Ecto neural progenitor cell (in vitro differentiated cells): Measurements from ENCODE around the gene GSG1L.

Experiments used
- DNase-seq: peaks from one replicate; pipeline ENCODE4 v3.0.0-alpha.2; 2018; ENCODE audit warnings: low spot score

GSG1L gene

DNA sequence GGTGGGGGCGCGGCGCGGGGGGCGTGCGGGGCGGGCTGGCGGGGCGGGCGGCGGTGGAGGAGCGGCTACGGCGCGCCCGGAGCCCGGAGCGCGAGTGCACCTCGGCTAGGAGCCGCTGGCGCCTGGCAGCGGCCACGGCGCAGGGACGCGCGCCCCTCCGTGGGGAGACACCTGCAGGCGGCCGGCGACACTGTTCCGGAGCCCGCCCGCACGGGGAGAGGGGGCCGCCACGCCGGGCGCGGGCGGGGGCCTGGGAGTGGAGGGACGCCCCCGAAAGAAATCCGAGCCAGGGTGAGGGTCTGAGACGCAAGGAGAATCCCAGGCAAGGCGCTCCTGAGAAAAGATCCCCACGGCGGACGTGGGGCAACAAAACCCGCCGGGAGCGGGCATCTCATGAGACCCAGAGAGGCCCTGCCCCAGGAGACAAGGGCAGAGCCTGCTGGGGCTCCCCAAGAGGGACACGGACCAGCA lies at the start of gene GSG1L:
Gene GSG1L, minus strand, starts transcription at position 124 of the 471 bp plus-strand sequence. CDS start 290 bp downstream, outside the sequence.
- no peak for DNase-seq

DNA sequence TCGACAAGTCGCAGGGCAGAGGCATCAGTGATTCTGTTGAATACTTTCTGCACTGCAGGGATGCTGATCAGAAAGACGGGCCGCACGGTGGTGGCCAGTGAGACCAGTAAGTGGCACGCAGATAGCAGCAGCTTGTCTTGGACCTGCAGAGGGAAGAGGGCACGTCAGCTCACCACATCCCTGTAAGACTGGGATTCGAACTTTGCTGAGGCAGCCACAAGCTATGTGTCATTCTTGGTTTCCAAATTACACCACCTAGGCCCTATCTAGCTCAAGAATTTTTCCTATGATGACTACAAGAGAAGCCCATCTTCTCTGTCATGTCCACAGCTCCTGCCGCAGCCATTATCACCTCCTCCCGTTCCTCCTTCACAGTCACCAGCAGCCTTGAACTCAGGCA lies 49.4 kb upstream of the GSG1L start:
- DNase-seq: no peak

DNA sequence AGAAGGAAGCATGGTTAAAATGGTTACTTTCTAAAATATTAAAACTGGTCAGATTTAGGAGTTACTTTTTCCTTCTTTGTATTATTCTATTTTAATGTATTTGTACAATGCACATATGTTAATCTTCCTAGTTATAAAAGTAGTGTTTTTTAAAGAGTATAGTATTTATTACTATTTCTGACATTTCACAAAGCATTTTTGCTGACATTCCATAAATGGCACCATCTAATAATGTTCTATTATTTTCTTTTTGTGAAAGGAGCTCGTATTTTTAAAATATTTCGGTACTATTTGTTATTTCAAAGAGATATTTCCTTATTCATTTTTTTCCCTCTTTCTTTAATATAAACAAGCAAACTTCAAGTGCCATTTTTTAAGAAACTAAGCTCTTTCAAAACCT lies 47.5 kb upstream of the GSG1L start:
- no peak for DNase-seq

DNA sequence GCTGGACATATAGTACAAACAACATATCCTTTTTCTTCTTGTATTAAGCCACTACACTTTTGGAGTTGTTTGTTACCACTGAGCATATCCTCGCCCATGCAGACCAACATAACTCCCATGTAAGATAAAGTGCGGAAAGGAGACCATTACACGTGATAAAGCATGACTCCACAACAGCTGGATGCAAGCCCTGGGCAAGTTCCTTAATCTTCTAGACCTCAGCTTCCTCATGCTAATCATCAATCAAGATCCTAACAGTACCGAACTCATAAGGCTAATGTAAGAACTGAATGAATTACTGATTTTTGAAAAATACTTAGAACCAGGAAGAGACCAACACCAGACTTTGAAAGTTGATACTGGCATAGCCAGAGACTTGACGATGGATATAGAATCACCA lies 47.0 kb upstream of the GSG1L start:
- no peak for DNase-seq

DNA sequence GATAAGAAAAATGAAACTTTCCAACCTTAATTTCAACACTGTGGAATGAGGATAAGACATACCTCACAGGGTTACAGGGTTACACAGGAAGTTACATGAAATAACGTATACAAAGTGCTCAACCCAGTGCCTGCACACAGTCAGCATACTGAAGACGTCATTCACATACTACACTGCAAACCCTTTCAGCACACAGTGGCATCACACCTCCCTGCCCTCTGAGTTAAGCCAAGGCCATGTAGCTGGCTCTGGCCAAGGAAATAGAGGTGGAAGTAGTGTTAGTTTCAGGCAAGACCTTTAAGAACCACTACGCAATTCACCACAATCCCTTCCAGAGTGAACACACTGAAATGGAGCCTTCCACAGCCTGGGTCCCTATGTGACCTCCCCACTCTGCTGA lies 46.6 kb upstream of the GSG1L start:
- no peak for DNase-seq

DNA sequence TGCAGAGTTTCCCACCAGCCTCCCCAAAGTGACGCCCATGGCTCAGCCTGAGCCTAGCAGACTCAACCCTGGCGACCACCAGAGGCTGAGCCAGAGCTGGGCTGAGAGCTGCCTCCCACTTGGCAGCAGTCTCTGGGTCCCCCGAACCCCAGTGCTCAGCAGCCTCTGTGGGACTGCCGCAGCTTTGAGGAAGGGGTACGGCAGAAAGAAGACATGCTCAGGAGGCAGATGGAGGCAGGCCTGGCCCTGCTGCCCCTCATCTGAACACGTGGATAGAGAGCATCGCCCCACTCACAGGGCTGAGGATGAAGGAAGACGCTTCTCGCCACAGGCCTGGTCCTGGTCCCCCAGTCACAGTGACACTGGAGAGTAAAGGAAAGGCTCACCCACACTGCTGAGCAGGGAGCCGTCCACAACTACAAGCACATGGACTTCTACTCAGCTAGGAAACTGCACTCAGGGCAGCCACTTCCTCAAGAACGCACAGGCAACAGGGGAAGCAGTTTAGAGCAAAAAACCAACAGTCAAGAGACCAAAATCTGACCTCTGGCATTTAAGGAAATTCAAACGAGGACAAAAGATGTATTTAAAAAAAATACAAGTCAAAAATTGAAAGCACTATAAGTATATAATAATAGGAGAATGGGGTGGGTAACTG lies 45.2 kb upstream of the GSG1L start:
- DNase-seq: no peak

DNA sequence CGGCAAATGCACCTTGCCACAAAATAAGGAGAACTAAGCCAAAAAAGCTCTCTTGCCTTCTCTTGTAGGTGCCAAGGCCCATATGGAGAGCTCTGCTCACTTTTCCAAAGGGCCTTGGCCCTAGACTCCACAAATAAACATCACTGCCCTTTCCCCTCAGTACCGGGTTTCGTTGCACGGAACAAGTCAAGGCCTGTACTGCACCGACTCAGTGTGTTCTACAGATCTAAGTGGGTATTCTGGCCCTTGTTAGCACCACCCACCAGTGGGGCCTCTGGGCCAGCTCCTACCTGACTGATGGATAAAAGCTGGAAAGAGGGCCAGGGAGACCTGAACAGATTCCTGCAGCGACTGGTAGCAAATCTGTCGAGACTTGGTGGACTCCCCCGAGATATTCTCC lies 43.7 kb upstream of the GSG1L start:
- no peak for DNase-seq

DNA sequence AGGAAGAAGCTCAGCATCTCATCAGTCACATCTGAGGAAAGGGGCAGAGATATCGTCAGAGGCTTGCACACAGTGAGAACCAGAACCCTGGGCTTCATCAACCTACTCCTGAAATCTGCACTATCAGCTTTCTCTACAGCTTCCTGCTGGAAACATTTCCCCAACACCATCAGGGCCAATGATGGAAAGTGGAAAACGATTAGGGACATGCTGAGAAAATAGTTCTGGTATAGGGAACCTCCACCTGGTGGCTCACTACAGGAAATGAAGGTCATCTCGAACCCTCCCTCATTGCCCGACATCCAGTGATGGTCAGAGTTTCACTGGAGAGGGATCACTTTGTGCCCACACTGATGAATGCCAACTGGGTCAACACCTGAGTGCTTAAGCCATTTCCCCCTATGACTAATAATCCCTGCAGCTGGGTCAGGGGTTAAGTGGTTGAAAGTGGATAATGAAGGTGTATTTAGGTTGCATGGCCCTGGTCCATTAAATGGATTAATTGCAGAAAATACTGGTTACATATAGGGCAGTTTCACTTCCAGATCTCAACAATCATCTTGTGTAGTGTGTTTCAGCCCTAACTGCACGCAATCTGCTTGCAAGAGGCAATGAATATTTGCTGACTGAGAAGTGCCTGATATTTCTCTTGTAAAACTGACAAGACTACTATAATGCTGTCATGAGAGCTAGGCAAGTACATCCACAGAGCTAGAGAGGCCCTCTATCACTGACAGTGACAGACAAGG lies 43.1 kb upstream of the GSG1L start:
- no peak for DNase-seq

DNA sequence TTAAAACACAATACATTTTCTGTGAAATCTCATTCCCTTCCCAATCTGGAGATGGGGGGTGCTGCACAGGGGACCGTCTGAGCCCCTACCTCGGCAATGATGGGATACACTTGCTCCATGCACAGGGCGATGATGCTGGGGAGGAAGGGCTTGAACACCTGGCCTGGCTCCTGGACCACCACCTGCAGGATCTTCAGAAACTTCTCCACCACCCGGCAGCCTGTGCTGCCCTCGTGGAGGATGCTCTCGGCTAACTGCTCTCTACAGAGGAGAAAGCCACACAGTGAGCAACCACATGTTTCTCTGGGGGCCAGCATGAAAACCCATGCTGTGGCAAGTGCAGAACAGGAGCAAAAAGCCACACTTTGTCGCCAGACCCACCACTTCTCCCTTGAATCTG lies 42.4 kb upstream of the GSG1L start:
- no peak for DNase-seq

DNA sequence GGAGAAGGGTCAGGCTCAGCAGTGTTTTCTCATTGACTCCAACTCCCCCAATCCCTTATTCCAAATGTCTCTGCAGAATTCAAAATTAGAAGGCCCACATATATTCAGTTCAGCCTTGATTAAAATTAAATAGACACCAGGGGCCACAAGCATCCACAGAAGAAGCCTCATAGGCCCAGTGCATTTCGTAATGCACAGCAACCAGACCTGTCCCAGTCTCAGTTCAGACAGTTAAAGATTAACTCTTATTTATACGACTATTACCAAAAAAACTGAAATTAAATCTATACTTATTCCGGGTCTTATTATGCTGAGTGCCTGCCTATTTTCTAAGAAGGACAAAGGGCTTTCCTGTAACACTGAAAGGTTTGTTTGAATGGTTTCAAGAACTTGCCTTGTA lies 41.8 kb upstream of the GSG1L start:
- DNase-seq: no peak

DNA sequence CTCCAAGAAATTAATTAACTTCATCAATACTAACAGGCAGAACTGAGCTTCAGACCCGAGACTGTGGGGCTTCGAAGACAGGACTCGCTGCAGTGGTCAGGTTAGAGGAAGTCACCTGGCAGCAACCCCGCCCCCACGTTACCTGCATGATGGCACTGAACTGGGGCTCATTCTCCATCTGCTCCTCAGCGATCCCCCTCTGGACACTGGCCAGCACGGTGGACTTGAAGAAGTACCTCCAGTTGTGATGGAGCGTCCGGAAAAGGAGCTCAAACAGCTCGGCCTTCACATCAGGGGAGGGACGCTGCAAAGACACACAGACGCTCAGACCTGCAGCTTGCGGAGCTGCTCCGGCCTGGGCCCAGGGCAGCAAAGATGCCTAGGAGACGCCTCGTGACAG lies 40.9 kb upstream of the GSG1L start:
- DNase-seq: no peak

DNA sequence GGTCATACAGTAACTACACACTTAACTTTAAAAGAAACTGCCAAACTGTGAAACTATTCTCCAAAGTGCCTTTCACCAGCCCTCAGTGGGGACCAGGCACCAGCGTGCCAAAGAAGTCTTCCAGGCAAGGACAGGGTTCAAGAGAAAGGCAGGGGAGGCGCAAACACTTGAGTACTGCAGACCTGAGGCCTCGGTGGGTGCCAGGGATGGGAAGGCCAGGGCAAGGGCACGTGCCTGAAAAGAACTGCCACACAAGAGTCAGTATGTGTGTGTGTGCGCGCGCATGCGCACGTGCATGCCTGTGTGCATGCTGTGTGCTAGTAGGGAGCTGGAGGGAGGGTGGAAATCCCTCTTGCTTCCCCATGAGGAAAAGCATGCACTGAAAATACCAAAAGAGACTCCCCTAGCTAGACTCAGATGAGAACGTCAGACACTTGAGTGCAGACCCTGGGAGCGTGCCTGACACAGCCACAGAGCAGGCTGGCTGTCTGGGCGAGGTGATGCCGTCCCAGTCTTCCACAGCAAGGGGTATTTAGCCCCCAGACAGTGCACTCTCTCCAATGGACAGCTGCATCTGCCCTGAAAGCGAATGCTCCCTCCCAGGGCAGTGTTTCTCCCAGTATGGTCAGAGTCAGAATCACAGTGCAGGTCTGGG lies 40.1 kb upstream of the GSG1L start:
- DNase-seq: no peak

DNA sequence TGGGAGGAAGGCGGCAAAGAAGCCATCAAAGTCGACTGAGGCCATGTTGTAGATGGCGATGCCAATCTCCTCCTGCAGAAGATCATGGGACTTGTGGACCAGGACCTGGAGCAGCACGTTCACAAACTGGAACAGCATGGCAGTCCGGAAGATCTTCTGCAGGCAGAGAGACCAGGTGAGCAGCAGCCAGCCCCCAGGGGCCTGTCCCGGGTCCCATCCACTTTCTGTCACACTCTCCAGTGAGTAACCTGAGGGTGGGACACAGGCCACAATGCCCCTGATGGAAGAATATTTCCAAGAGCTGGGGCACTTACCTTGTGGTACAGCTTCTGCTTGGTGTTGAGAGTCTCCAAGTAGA lies 38.0 kb upstream of the GSG1L start:
- no peak for DNase-seq

DNA sequence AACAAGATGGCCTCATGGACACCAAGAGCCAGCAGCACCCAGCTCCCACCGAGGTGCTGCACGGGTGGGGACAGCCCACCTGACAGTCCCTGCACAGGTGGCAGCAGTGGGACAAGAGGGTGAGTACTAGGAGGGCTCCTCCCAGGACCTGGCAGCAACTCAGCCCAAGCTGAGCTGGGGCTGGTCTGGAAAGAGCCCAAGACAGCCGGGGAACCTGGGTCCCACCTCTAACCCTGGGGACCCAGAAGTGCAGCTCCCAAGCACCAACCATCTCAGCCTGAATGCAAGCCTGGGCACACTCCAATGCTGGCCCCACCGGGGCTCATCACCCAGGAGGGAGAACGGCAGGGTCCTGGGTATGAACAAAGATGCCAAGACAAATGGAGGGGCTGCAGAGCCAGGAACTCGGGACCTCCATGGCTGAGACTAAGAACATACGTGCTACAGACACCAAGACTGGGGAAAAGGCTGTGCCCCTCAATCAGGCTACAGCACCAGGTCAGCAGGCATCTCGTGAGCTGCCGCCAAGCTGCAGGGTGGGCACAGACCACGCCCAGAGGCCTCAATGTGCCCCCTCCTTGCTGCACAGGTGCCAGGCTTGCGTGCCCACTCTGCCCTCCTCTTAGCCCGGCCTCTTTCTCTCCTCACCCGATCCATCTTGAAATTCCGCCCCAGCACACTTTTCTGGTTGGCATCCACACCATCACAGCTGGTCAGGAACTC lies 37.5 kb upstream of the GSG1L start:
- no peak for DNase-seq

DNA sequence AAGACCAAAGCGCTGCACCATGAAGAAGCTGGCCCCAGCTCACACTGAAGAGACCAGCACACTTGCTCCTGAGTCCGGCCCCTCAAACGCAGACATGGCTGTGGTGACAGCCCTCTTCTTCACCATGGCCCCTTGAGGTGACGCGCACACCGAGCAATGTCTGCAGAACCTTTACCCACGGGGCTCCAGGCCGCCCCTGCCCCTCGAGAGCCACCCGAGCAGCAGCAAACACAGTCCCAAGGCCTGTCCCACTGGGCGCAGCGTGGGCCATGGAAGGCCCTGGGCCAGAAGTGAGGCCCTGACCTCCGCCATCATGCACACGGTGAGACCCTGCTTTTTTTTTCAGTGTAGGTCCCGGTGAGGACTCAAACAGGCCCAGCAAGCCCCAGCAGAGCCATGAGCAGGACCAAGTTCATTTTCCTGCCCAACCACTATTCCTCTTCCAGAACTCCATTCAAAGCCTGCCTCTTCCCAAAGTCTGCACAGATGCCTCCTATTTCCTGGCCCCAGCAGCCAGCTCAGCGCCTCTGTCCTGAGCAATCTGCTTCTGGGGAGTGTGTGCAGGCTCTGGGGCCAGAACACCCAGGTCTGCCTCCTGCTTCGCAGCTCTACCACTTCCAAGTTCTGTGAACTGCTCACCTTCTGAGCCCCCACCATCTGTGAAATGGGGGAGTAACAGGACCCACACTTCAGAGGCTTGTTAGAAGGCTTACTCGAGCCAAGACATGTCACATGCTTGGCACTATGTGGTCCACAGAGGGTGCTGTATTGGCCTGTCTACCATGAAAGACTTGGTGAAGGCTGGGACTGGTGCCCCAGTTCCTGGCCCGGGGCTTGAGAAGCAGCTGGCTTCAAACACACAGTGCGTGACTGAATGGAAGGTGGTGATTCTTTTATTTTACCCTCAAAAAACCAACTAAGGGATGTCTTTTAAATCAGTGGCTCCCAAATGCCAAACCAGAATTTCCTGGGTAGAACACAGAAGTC lies 35.7 kb upstream of the GSG1L start:
- no peak for DNase-seq

DNA sequence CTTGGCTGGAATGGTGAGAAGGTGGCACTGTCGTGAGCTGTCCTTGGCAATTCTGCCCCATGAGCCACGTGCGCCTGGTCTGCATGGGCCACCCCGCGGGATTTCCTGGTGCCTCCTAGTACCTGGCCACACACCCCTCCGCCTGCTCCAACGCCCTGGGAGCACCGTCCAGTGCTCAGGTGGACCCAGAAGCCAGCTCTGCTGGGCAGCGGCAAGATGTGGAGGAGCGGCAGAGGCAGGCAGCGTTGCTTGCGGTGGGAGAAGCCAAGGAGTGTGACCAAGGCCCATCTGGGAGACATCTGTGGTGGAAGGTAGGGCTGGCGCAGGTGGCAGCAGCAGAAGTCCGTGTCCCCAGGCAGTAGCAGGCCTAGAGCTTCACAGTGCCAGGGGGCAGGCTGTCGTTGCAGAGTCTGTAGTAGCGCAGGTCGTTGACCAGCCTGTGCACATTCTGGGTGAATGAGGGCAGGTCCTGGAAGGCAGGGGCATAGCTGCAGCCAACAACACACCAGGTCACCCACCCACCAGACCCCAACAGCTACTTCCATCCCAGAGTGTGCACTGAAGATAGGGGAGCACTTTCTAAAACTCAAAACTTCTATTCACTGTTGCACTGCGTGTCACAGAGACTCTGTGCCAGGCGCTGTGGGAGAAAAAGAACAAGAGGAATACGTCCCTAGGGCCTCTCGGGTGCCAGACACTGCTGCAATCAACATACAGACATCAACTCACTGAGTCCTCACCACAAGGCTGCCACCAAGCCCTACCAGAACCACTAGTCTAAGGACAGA lies 34.9 kb upstream of the GSG1L start:
- no peak for DNase-seq

DNA sequence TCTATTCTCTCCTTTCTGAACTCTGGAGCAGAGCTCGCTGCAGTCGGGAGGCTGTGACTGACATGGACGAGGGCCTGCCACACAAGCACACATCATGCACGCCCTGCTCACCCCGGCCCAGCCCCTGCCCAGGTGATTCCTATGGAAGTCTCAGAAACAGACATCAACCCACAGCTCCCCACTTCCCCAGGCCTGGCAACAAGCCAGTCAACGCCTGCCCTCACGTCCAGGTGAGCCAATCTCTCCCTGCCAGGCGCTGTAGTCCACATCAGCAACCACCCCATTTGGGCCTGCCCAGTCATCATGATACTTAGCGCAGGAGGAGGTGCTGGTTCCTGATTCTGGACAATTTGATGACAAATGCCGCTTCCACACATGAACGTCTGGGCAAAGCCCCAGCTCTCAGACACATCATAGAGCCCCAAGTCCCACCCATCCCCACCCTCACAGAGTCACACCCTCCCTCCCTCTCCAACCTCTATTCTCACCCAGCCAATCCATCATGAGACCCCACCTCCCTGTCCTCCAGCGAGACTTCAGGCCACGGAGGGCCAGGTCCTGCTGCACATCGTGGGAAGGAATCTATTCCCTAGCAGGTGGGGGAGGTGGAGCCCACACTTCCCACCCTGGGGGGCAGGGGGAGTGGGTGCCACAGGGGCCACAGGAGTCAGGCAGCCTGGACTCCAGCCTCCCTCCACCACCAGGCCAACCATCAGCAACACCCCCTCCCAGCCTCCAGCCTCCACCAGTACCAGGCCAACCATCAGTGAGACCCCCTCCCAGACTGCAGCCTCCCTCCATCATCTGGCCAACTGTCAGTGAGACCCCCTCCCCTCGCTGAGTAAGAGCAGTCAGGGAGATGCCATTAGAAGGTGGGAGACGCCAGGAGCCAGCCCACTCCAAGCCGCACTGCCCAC lies 33.7 kb upstream of the GSG1L start:
- DNase-seq: no peak

DNA sequence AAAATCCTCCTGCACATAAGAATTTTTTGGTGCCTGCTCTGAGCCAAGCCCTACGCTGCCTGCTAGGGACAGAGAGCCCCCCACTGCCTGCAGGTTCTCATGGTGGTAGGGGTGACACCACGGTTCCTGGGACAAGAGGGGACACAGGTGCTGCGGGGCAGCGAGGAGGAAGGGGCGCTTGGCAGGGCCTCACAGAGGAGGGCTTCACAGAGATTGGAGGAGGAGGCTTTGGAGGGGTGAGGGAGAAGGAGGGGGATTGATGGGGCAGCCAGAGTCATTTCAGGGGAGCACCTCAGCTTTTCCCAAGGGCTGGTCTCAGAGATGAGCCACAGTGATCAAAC lies 29.8 kb upstream of the GSG1L start:
- DNase-seq: no peak

DNA sequence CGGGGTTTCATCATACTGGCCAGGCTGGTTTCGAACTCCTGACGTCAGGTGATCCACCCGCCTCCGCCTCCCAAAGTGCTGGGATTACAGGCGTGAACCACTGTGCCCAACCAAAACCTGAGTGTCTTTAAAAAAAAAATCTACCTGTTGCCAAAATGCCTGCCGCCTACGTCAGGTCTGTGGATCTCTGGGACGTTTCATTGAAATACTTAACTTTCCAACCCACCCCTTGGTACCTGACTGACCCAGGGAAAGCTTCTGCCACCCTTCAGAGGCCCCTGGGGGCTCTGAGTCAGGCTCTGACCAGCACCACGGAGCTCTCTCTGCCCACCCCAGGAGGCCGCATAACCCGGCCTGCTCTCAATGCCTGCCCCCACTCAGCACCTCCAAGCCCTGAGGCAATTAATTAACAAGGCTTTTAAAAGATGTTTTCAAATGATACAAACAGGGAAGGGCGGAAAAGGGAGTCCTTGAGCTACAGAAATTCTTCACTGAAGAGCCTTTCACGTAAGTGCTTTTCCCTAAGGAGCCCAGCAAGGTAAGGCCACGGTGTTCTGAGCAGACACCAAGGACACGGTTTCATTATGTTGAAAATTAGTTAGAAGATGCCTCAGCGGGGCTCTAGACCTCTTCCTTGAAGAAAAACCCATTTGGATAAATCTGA lies 29.3 kb upstream of the GSG1L start:
- DNase-seq: no peak
